H1 (cell line): ENCODE data around the gene PLCXD1.
"Not testable (repeated sequence)": the region's sequence is repeated elsewhere in the genome, so short reads cannot be mapped to it uniquely, and the experiment has no call there.

Source experiments
- BCL11A ChIP-seq, 2 experiments: IDR thresholded peaks; one replicate each; pipeline ENCODE4 v1.6.1; 2011; ENCODE audit warnings: low read depth in 2 of 2, low read length in 2 of 2, mild to moderate bottlenecking in 2 of 2
- BRCA1 ChIP-seq: IDR thresholded peaks from 2 replicates; pipeline ENCODE4 v1.6.1; 2012; ENCODE audit warnings: low read depth, low read length, improper control_type of control experiment
- CTCF ChIP-seq, 3 experiments: IDR thresholded peaks; 1 replicate in 2 of 3; 2 replicates in 1 of 3; pipeline versions ENCODE4 v1.5.1 to v1.6.1; 2011; ENCODE audit warnings: low read length in 3 of 3, mild to moderate bottlenecking in 3 of 3, inconsistent platforms in 2 of 3, low read depth in 1 of 3, moderate library complexity in 1 of 3; ENCODE audit not compliant: insufficient read depth in 1 of 3; ENCODE audit errors: control extremely low read depth in 1 of 3
- EP300 ChIP-seq, 2 experiments: IDR thresholded peaks; 1 replicate in 1 of 2; 2 replicates in 1 of 2; pipeline ENCODE4 v1.6.1; 2011 to 2012; ENCODE audit warnings: low read depth in 2 of 2, low read length in 2 of 2, mild to moderate bottlenecking in 2 of 2, borderline replicate concordance in 1 of 2, inconsistent platforms in 1 of 2, moderate library complexity in 1 of 2
- EZH2 ChIP-seq: fragments of 200-600 bp; sonication (generic); IDR thresholded peaks from 2 replicates; pipeline ENCODE4 v1.7.1; 2012; ENCODE audit warnings: low read depth, mild to moderate bottlenecking, moderate library complexity, low read length, inconsistent platforms; ENCODE audit not compliant: severe bottlenecking
- JUND ChIP-seq: IDR thresholded peaks from 2 replicates; pipeline ENCODE4 v1.6.1; 2011; ENCODE audit warnings: mild to moderate bottlenecking, improper control_type of control experiment, low read length
- POLR2A ChIP-seq, 2 experiments: IDR thresholded peaks; 1 replicate in 1 of 2; 2 replicates in 1 of 2; pipeline ENCODE4 v1.6.1; 2011; ENCODE audit warnings: low read depth in 2 of 2, low read length in 2 of 2, mild to moderate bottlenecking in 2 of 2; ENCODE audit errors: control extremely low read depth in 1 of 2
- POLR2AphosphoS5 ChIP-seq: IDR thresholded peaks from 2 replicates; pipeline ENCODE4 v1.6.1; 2011; ENCODE audit warnings: low read depth, low read length
- SP1 ChIP-seq: IDR thresholded peaks from 2 replicates; pipeline ENCODE4 v1.6.1; 2011; ENCODE audit warnings: low read depth, low read length
- TCF12 ChIP-seq: IDR thresholded peaks from 2 replicates; pipeline ENCODE4 v1.6.1; 2011; ENCODE audit warnings: low read depth, mild to moderate bottlenecking, low read length
- ZNF274 ChIP-seq: IDR thresholded peaks from 2 replicates; pipeline ENCODE4 v1.7.0; 2012; ENCODE audit warnings: low read length, borderline replicate concordance; ENCODE audit errors: extremely low read depth

GRCh38 chrX:324664-325063, 43.5 kb downstream of the PLCXD1 start:
- TF ChIP-seq TCF12; POLR2AphosphoS5; CTCF (IDR thresholded peaks at IDR 0.05; ENCODE audit: control extremely low read depth in 1 of 3, insufficient read depth in 1 of 3, low read depth in 1 of 3, low read length in 3 of 3); SP1; JUND; EZH2; BCL11A (IDR thresholded peaks at IDR 0.05; ENCODE audit: low read depth in 2 of 2, low read length in 2 of 2); BRCA1; EP300 (IDR thresholded peaks at IDR 0.05; ENCODE audit: borderline replicate concordance in 1 of 2, low read depth in 2 of 2, low read length in 2 of 2); POLR2A (IDR thresholded peaks at IDR 0.05; ENCODE audit: control extremely low read depth in 1 of 2, low read depth in 2 of 2, low read length in 2 of 2); ZNF274: not testable (repeated sequence)
